HEK293 (cell line): Measurements from ENCODE around the gene NCKAP5.
A peak's percentile ranks its signal among the peaks of the same experiment; 100 is the strongest.

Experiments
- CTCF ChIP-seq: fragments of 450-650 bp; formaldehyde crosslinking; IDR thresholded peaks from 2 replicates; pipeline ENCODE4 v1.5.1; 2016; ENCODE audit warnings: missing biosample characterization, missing genetic modification characterization
- KLF9 ChIP-seq: fragments of 450-650 bp; formaldehyde crosslinking; IDR thresholded peaks from 2 replicates; pipeline ENCODE4 v1.5.1; 2016; ENCODE audit warnings: missing biosample characterization, missing genetic modification characterization, low read depth
- PRDM2 ChIP-seq: fragments of 450-650 bp; formaldehyde crosslinking; IDR thresholded peaks from 2 replicates; pipeline ENCODE4 v1.5.1; 2016; ENCODE audit warnings: missing biosample characterization, missing genetic modification characterization, borderline replicate concordance
- SCRT2 ChIP-seq: fragments of 450-650 bp; formaldehyde crosslinking; IDR thresholded peaks from 2 replicates; pipeline ENCODE4 v1.5.1; 2016; ENCODE audit warnings: missing biosample characterization, missing genetic modification characterization
- ZBTB21 ChIP-seq: fragments of 450-650 bp; formaldehyde crosslinking; IDR thresholded peaks from 2 replicates; pipeline ENCODE4 v1.5.1; 2017; ENCODE audit warnings: missing biosample characterization, missing genetic modification characterization
- ZEB2 ChIP-seq: fragments of 450-650 bp; formaldehyde crosslinking; IDR thresholded peaks from 2 replicates; pipeline ENCODE4 v1.5.1; 2016; ENCODE audit warnings: missing biosample characterization, missing genetic modification characterization
- ZFP37 ChIP-seq: fragments of 450-650 bp; formaldehyde crosslinking; IDR thresholded peaks from 2 replicates; pipeline ENCODE4 v1.5.1; 2016; ENCODE audit warnings: missing biosample characterization, missing genetic modification characterization
- ZNF433 ChIP-seq: fragments of 450-650 bp; formaldehyde crosslinking; IDR thresholded peaks from 2 replicates; pipeline ENCODE4 v1.5.1; 2016; ENCODE audit warnings: missing biosample characterization, missing genetic modification characterization, low read depth
- ZNF639 ChIP-seq: fragments of 450-650 bp; formaldehyde crosslinking; IDR thresholded peaks from 2 replicates; pipeline ENCODE4 v1.5.1; 2016; ENCODE audit warnings: missing biosample characterization, missing genetic modification characterization
- ZNF768 ChIP-seq: fragments of 450-650 bp; formaldehyde crosslinking; IDR thresholded peaks from 2 replicates; pipeline ENCODE4 v1.5.1; 2018; ENCODE audit warnings: missing biosample characterization, mild to moderate bottlenecking, missing genetic modification characterization
- ZXDB ChIP-seq: fragments of 450-650 bp; formaldehyde crosslinking; IDR thresholded peaks from 2 replicates; pipeline ENCODE4 v1.5.1; 2016; ENCODE audit warnings: missing biosample characterization, missing genetic modification characterization

GRCh38 chr2:132662732-132663131 lies 905.5 kb downstream of the NCKAP5 start:
- TF ChIP-seq CTCF (tag by site-specific recombination) = no peak
- TF ChIP-seq ZEB2 (tag by site-specific recombination) = no peak
- no peak for TF ChIP-seq PRDM2 (tag by site-specific recombination)
- TF ChIP-seq ZNF433 (tag by site-specific recombination) = no peak
- no peak for TF ChIP-seq ZNF639 (tag by site-specific recombination)
- TF ChIP-seq ZXDB (tag by site-specific recombination) = 0 out of 2 replicates have a peak, but pooled peaks have one; percentile 21
- no peak for TF ChIP-seq ZBTB21 (tag by site-specific recombination)
- no peak for TF ChIP-seq KLF9 (tag by site-specific recombination)
- no peak for TF ChIP-seq ZFP37 (tag by site-specific recombination)
- no peak for TF ChIP-seq ZNF768 (tag by site-specific recombination)
- TF ChIP-seq SCRT2 = no peak
